ENCODE data around the gene ATP6V0E1.
"Not testable (repeated sequence)": the region's sequence is repeated elsewhere in the genome, so short reads cannot be mapped to it uniquely, and the experiment has no call there.

The ATP6V0E1 gene

GRCh38 chr5:173075970-173076369 lies 92.4 kb downstream of the ATP6V0E1 start:
- DNase-seq (ENCODE audit: low read depth, low spot score), result no peak

- DNase-seq (ENCODE audit: low read depth, low spot score), result not testable (repeated sequence)
Measured at GRCh38 chr5:173076471-173076870, 92.9 kb downstream of the ATP6V0E1 start.

DNA sequence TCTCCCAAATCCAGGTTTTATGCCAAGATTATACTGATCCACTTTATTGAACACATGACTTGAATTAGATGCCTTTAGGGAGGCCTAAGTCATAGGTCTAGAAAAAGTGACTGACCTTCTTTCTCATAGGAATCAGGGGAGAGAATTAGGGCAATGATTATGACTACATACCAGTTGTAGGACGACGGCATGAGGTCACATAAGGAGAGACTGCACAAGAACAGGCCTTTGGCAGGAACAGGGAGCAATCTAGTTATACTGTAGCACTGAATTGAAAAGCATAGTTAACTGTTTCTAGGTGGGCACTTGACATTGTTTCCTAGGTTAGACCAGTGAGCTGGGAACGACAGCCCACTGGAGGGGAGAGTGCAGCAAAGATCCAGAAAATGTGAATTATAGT lies 95.3 kb downstream of the ATP6V0E1 start:
- no peak for DNase-seq (ENCODE audit: low read depth, low spot score)
